Panc1 (cell line): ENCODE results near the gene POLR3A. TPM values are rescaled to one million over a fixed set of nuclear protein-coding genes. Genes with fewer than 3 reads are reported as not detected.

Experiments used
- ATAC-seq: fragments of 200-7000 bp; cut with Tn5 transposase; 2 replicates; pipeline ENCODE4 v1.9.1; 2020; ENCODE audit warnings: mild to moderate bottlenecking, moderate library complexity
- BruUV-seq: library from RNA; stranded (reverse); fragments of 400-500 nt; replicated peaks from 2 replicates; lab custom pipeline; 2021; lab: Mats Ljungman, UMichigan
- CTCF ChIA-PET: fragments of 300-600 bp; sonication (Branson Sonifier 250); formaldehyde crosslinking; loops from one replicate; lab custom pipeline; 2022; ENCODE audit warnings: antibody characterized with exemption; lab: Charles Lee
- POLR2A ChIA-PET: fragments of 300-600 bp; sonication (Branson Sonifier 250); formaldehyde crosslinking; loops from one replicate; lab custom pipeline; 2022; ENCODE audit warnings: antibody characterized with exemption; lab: Charles Lee
- DNase-seq: peaks from one replicate; pipeline ENCODE4 v3.0.0-alpha.2; 2010; ENCODE audit warnings: low read depth, low spot score
- H3K27ac ChIP-seq: 2 replicates; pipeline ENCODE4 v1.5.1; 2011; ENCODE audit warnings: mild to moderate bottlenecking, low read length, inconsistent platforms
- H3K27me3 ChIP-seq: fragments of 200-500 bp; sonication (Bioruptor generic); 2 replicates; pipeline ENCODE4 v1.6.0; 2014; ENCODE audit warnings: low read length, inconsistent platforms; ENCODE audit not compliant: control insufficient read depth, insufficient read depth
- H3K36me3 ChIP-seq: fragments of 200-500 bp; sonication (Bioruptor generic); 2 replicates; pipeline ENCODE4 v1.5.1; 2014; ENCODE audit warnings: inconsistent platforms, mild to moderate bottlenecking, low read length, moderate library complexity; ENCODE audit not compliant: control insufficient read depth, insufficient read depth
- H3K4me1 ChIP-seq: 2 replicates; pipeline ENCODE4 v1.5.1; 2011; ENCODE audit warnings: inconsistent platforms, mild to moderate bottlenecking, low read length, moderate library complexity; ENCODE audit not compliant: control insufficient read depth, insufficient read depth
- H3K4me3 ChIP-seq, 2 experiments: 2 replicates each; pipeline ENCODE4 v1.5.1; 2011 to 2012; ENCODE audit warnings: low read depth in 2 of 2, low read length in 2 of 2, mild to moderate bottlenecking in 2 of 2, inconsistent platforms in 1 of 2, moderate library complexity in 1 of 2
- H3K9me3 ChIP-seq: fragments of 200-500 bp; sonication (Bioruptor generic); 2 replicates; pipeline ENCODE4 v1.5.1; 2014; ENCODE audit warnings: low read depth, mild to moderate bottlenecking, inconsistent platforms, low read length, moderate library complexity; ENCODE audit not compliant: control insufficient read depth, insufficient read depth
- POLR2AphosphoS5 ChIP-seq: IDR thresholded peaks from 2 replicates; pipeline ENCODE4 v1.6.1; 2012; ENCODE audit warnings: mild to moderate bottlenecking, low read depth, low read length, moderate library complexity
- SIN3A ChIP-seq: IDR thresholded peaks from 2 replicates; pipeline ENCODE4 v1.6.1; 2012; ENCODE audit warnings: low read depth, mild to moderate bottlenecking, low read length, moderate library complexity, borderline replicate concordance; ENCODE audit not compliant: insufficient read depth
- TCF7L2 ChIP-seq: IDR thresholded peaks from 2 replicates; pipeline ENCODE4 v1.6.1; 2011; ENCODE audit warnings: mild to moderate bottlenecking, low read depth, low read length, inconsistent platforms
- in situ Hi-C: cut with HindIII; loops from 2 replicates; pipeline ENCODE4 v1.10.0; 2016; ENCODE audit warnings: low sequenced_read_pairs, low pct_unique_long_range_greater_than_20kb
- intact Hi-C: fragments of 100-400 bp; cut with micrococcal nuclease; formaldehyde crosslinking; loops from one replicate; pipeline ENCODE4 v1.10.0; 2022; ENCODE audit not compliant: unreplicated experiment
- total RNA-seq: library from RNA; stranded (reverse); gene quantifications from one replicate; pipeline ENCODE4 v1.2.1, GENCODE V29; 2021; ENCODE audit not compliant: unreplicated experiment
- TF ChIP-seq, protein P1 (sequence below): fragments of 450-650 bp; IDR thresholded peaks from 2 replicates; pipeline ENCODE4 v1.5.1; 2017; ENCODE audit warnings: mild to moderate bottlenecking
- TF ChIP-seq, protein P2 (sequence below), 2 experiments: IDR thresholded peaks; 2 replicates each; pipeline ENCODE4 v1.6.1; 2011 to 2012; ENCODE audit warnings: low read depth in 2 of 2, control low read depth in 1 of 2, low read length in 1 of 2, mild to moderate bottlenecking in 1 of 2, moderate library complexity in 1 of 2; ENCODE audit not compliant: insufficient read depth in 1 of 2

The POLR3A gene
- total RNA-seq, 1 experiment from 2014 or later = 26.3 TPM

DNA sequence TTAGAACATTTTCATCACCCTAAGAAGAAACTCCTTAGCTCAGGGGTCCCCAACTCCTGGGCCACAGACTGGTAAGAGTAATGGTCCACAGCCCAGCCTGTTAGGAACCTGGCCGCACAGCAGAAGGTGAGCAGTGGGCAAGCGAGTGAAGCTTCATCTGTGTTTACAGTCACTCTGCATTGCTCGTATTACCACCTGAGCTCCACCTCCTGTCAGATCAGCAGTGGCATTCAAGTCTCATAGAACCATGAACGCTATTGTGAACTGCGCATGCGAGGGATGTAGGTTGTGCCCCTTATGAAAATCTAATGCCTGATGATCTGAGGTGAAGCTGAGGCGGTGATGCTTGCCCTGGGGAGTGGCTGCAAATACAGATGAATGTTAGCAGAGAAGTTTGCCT lies 65.4 kb downstream of the POLR3A start:
- peaks cover 6% of the 10 kb centered on the region; the same call in 1 of the 2 replicates for H3K9me3 ChIP-seq
- ChIA-PET CTCF (no interaction called here), POLR2A (no interaction called here)
- no peak overlapping the region for H3K27ac ChIP-seq
- TF ChIP-seq, protein P1, sequence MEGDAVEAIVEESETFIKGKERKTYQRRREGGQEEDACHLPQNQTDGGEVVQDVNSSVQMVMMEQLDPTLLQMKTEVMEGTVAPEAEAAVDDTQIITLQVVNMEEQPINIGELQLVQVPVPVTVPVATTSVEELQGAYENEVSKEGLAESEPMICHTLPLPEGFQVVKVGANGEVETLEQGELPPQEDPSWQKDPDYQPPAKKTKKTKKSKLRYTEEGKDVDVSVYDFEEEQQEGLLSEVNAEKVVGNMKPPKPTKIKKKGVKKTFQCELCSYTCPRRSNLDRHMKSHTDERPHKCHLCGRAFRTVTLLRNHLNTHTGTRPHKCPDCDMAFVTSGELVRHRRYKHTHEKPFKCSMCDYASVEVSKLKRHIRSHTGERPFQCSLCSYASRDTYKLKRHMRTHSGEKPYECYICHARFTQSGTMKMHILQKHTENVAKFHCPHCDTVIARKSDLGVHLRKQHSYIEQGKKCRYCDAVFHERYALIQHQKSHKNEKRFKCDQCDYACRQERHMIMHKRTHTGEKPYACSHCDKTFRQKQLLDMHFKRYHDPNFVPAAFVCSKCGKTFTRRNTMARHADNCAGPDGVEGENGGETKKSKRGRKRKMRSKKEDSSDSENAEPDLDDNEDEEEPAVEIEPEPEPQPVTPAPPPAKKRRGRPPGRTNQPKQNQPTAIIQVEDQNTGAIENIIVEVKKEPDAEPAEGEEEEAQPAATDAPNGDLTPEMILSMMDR = no peak
- TF ChIP-seq SIN3A (no peak), TCF7L2 (no peak), POLR2AphosphoS5 (no peak)
- TF ChIP-seq, protein P2, sequence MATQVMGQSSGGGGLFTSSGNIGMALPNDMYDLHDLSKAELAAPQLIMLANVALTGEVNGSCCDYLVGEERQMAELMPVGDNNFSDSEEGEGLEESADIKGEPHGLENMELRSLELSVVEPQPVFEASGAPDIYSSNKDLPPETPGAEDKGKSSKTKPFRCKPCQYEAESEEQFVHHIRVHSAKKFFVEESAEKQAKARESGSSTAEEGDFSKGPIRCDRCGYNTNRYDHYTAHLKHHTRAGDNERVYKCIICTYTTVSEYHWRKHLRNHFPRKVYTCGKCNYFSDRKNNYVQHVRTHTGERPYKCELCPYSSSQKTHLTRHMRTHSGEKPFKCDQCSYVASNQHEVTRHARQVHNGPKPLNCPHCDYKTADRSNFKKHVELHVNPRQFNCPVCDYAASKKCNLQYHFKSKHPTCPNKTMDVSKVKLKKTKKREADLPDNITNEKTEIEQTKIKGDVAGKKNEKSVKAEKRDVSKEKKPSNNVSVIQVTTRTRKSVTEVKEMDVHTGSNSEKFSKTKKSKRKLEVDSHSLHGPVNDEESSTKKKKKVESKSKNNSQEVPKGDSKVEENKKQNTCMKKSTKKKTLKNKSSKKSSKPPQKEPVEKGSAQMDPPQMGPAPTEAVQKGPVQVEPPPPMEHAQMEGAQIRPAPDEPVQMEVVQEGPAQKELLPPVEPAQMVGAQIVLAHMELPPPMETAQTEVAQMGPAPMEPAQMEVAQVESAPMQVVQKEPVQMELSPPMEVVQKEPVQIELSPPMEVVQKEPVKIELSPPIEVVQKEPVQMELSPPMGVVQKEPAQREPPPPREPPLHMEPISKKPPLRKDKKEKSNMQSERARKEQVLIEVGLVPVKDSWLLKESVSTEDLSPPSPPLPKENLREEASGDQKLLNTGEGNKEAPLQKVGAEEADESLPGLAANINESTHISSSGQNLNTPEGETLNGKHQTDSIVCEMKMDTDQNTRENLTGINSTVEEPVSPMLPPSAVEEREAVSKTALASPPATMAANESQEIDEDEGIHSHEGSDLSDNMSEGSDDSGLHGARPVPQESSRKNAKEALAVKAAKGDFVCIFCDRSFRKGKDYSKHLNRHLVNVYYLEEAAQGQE (IDR thresholded peaks at IDR 0.05; ENCODE audit: insufficient read depth in 1 of 2, low read depth in 2 of 2, low read length in 1 of 2) = no peak
- BruUV-seq = no TSS peak
- no peak overlapping the region for H3K4me3 ChIP-seq
- ATAC-seq = no peak
- in situ Hi-C loops = no loop called here
- intact Hi-C loops = loop anchor here (10.0 kb wide), 1 partner anchor 49 kb away; no protein-coding TSS in a partner anchor
- DNase-seq = no peak
- H3K36me3 ChIP-seq = no peaks in the 10 kb centered on the region
- no peaks in the 10 kb centered on the region for H3K27me3 ChIP-seq
- no peaks in the 10 kb centered on the region for H3K4me1 ChIP-seq

DNA sequence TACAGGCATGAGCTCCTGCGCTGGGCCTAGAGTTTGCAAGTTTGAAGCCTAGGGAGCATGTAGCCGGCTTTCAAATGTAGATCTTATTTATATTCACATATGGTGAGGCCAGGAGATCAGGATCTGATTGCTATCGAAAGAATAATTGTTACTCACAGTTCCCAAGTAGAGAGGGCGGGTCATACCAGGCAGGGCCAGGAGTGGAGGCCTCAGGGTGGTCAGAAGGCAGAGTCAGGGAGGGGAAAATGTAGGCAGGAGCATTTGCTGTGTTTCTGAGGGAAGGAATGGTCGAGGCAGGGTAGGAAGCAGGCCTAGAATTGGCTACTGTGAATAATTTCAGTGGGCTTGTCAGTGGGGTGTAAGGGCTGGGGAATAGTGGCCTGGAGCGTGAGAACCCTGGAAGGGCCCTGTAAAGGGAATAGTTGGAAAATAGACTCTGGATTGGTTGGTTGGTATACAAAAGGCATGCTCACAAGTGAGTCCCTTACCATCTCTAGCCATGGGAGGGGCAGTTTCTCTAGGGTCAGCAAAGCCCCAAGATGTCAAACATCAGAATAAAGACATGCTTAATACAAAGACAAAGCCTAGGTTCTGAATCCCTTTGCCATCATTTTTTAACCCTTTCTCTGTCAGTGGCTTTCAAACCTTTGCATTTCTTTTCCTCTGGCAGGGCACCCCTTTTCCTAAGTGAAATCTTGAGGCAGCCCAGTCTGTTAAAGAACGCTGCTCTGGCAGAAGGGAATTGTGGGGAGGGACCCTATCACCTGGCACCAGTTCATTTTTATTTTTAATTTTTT lies 66.8 kb downstream of the POLR3A start:
- CTCF ChIA-PET = no interaction called here
- peak; percentile 51; the same call in 1 of the 2 replicates for ATAC-seq

More for the DNA sequence above, 66.8 kb downstream of the POLR3A start:
- Histone ChIP-seq H3K36me3 (no peaks in the 10 kb centered on the region), H3K4me1 (no peaks in the 10 kb centered on the region), H3K4me3 (no peak overlapping the region), H3K27ac (no peak overlapping the region), H3K27me3 (no peaks in the 10 kb centered on the region), H3K9me3 (peaks cover 6% of the 10 kb centered on the region; the same call in 1 of the 2 replicates)
- TF ChIP-seq, protein P2 (IDR thresholded peaks at IDR 0.05; ENCODE audit: insufficient read depth in 1 of 2, low read depth in 2 of 2, low read length in 1 of 2) = no peak
- TF ChIP-seq POLR2AphosphoS5 = no peak
- TF ChIP-seq TCF7L2 = no peak
- TF ChIP-seq, protein P1 = no peak
- no peak for TF ChIP-seq SIN3A
- DNase-seq = no peak
- POLR2A ChIA-PET = no interaction called here
- BruUV-seq = no TSS peak
- in situ Hi-C loops = no loop called here
- intact Hi-C loops = loop anchor here (10.0 kb wide), 1 partner anchor 48 kb away; no protein-coding TSS in a partner anchor
